Neural progenitor cell (in vitro differentiated cells): ENCODE measurements around the gene SGPP1. TPM values are rescaled to one million over a fixed set of nuclear protein-coding genes. Genes with fewer than 3 reads are reported as not detected.

Experiments used
- DNase-seq: peaks from one replicate; pipeline ENCODE4 v3.0.0-alpha.2; 2016; ENCODE audit warnings: low spot score
- H2AFZ ChIP-seq: fragments of 200-600 bp; sonication (generic); replicated peaks from 2 replicates; pipeline ENCODE4 v1.6.1; 2016; ENCODE audit warnings: antibody characterized with exemption
- H3F3A ChIP-seq: fragments of 200-600 bp; sonication (generic); 2 replicates; pipeline ENCODE4 v1.6.1; 2016; ENCODE audit warnings: antibody characterized with exemption, low read depth
- H3K27ac ChIP-seq: fragments of 200-600 bp; sonication (generic); 2 replicates; pipeline ENCODE4 v1.5.1; 2016; ENCODE audit warnings: mild to moderate bottlenecking
- H3K27me3 ChIP-seq: fragments of 200-600 bp; sonication (generic); 2 replicates; pipeline ENCODE4 v1.6.1; 2016; ENCODE audit warnings: mild to moderate bottlenecking, moderate library complexity
- H3K36me3 ChIP-seq: fragments of 200-600 bp; sonication (generic); 2 replicates; pipeline ENCODE4 v1.5.1; 2016
- H3K4me1 ChIP-seq: fragments of 200-600 bp; sonication (generic); 2 replicates; pipeline ENCODE4 v1.6.1; 2016; ENCODE audit warnings: mixed run types
- H3K4me2 ChIP-seq: fragments of 200-600 bp; sonication (generic); 2 replicates; pipeline ENCODE4 v1.6.1; 2016
- H3K4me3 ChIP-seq: fragments of 200-600 bp; sonication (generic); 2 replicates; pipeline ENCODE4 v1.5.1; 2016
- H3K79me2 ChIP-seq: fragments of 200-600 bp; sonication (generic); 2 replicates; pipeline ENCODE4 v1.6.1; 2016; ENCODE audit warnings: low read depth
- H3K9ac ChIP-seq: fragments of 200-600 bp; sonication (generic); 2 replicates; pipeline ENCODE4 v1.6.1; 2016
- H3K9me3 ChIP-seq: fragments of 200-600 bp; sonication (generic); 2 replicates; pipeline ENCODE4 v1.5.1; 2016; ENCODE audit warnings: low read depth
- H4K20me1 ChIP-seq: fragments of 200-600 bp; sonication (generic); 2 replicates; pipeline ENCODE4 v1.6.1; 2016; ENCODE audit warnings: low read depth
- H3K27ac Mint-ChIP-seq: 3 replicates; pipeline ENCODE4 v1.8.0; 2021; ENCODE audit warnings: mixed read lengths
- H3K27me3 Mint-ChIP-seq: 2 replicates; pipeline ENCODE4 v1.8.0; 2022; ENCODE audit warnings: low read depth, mild to moderate bottlenecking, inconsistent platforms, moderate library complexity, mixed read lengths; ENCODE audit not compliant: insufficient read depth
- H3K36me3 Mint-ChIP-seq: 3 replicates; pipeline ENCODE4 v1.8.0; 2021; ENCODE audit warnings: mixed read lengths
- H3K4me1 Mint-ChIP-seq: 3 replicates; pipeline ENCODE4 v1.8.0; 2021; ENCODE audit warnings: mixed read lengths
- H3K4me3 Mint-ChIP-seq: 3 replicates; pipeline ENCODE4 v1.8.0; 2021; ENCODE audit warnings: mild to moderate bottlenecking, moderate library complexity, mixed read lengths
- H3K9me3 Mint-ChIP-seq: 3 replicates; pipeline ENCODE4 v1.8.0; 2020; ENCODE audit warnings: mixed read lengths
- EZH2 ChIP-seq: fragments of 200-600 bp; sonication (generic); IDR thresholded peaks from 2 replicates; pipeline ENCODE4 v1.6.1; 2017; ENCODE audit warnings: antibody characterized with exemption, mild to moderate bottlenecking, moderate library complexity
- EZH2phosphoT487 ChIP-seq: fragments of 200-600 bp; sonication (generic); IDR thresholded peaks from 2 replicates; pipeline ENCODE4 v1.6.1; 2017; ENCODE audit warnings: antibody characterized with exemption
- total RNA-seq: library from RNA; depleted of rRNA; stranded (reverse); fragments of >200 nt; gene quantifications from 2 replicates; pipeline ENCODE4 v1.2.3, GENCODE V29; 2015; ENCODE audit warnings: low replicate concordance
- TF ChIP-seq, protein P1 (sequence below): fragments of 200-600 bp; sonication (generic); IDR thresholded peaks from 2 replicates; pipeline ENCODE4 v1.5.1; 2017; ENCODE audit warnings: antibody characterized with exemption, mild to moderate bottlenecking

Gene SGPP1
- total RNA-seq, 1 donor from 2014 or later: 9.2 TPM

DNA sequence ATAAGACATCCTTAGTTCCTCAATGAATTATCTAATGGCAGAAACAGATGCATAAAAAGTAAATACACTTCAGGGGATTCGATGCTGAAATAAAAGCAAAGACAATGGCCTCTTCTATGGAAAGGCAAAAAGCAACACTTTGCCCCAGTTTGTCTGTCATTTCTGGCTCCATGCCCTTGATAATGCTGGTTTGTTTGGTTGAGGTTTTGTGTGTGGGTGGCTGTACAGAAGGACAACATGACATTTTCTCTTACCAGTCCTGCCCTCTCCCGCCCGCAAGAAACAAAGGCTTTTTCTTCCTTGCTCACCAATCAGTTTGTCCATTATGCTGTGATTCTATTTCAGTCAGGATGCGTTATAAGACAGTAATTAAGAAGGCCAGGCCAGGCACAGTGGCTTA lies 68.1 kb downstream of the SGPP1 start:
- Histone ChIP-seq H4K20me1 (no peaks in the 10 kb centered on the region), H3K9me3 (no peaks in the 10 kb centered on the region), H3F3A (no peaks in the 10 kb centered on the region), H3K36me3 (no peaks in the 10 kb centered on the region), H3K4me1 (no peaks in the 10 kb centered on the region), H3K79me2 (no peaks in the 10 kb centered on the region), H3K9ac (no peak overlapping the region), H3K27ac (no peak overlapping the region), H3K4me2 (no peak overlapping the region), H3K27me3 (no peaks in the 10 kb centered on the region), H3K4me3 (no peak overlapping the region), H2AFZ (no peak overlapping the region)
- TF ChIP-seq EZH2phosphoT487 (no peak), EZH2 (no peak)
- TF ChIP-seq, protein P1, sequence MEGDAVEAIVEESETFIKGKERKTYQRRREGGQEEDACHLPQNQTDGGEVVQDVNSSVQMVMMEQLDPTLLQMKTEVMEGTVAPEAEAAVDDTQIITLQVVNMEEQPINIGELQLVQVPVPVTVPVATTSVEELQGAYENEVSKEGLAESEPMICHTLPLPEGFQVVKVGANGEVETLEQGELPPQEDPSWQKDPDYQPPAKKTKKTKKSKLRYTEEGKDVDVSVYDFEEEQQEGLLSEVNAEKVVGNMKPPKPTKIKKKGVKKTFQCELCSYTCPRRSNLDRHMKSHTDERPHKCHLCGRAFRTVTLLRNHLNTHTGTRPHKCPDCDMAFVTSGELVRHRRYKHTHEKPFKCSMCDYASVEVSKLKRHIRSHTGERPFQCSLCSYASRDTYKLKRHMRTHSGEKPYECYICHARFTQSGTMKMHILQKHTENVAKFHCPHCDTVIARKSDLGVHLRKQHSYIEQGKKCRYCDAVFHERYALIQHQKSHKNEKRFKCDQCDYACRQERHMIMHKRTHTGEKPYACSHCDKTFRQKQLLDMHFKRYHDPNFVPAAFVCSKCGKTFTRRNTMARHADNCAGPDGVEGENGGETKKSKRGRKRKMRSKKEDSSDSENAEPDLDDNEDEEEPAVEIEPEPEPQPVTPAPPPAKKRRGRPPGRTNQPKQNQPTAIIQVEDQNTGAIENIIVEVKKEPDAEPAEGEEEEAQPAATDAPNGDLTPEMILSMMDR: no peak
- Mint-ChIP-seq H3K27me3 (no peaks in the 10 kb centered on the region), H3K4me3 (no peak overlapping the region), H3K27ac (peak overlapping the region; percentile 78), H3K4me1 (no peaks in the 10 kb centered on the region), H3K36me3 (no peaks in the 10 kb centered on the region), H3K9me3 (no peaks in the 10 kb centered on the region)
- no peak for DNase-seq

DNA sequence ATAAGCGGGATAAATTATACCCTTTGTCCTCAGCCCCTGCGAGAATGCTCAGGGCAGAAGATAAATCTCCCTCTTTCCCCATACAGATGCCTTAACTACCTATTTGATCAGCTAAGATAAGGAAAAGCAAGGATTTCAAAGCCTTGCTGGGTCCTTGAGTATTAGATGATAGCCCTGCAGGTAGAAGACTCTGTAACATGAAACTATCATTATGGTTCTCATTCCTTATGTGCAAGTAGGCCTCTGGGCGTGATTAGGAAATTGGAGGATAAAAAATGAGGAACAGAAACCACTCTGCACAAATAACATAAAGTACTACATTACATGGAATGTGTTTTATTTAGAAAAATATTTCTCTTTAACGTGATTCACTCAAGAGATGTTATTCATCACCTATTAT lies 71.7 kb downstream of the SGPP1 start:
- no peaks in the 10 kb centered on the region for H3F3A ChIP-seq
- no peak overlapping the region for H2AFZ ChIP-seq
- no peak overlapping the region for H3K9ac ChIP-seq
- no peak for DNase-seq
- no peaks in the 10 kb centered on the region for H3K79me2 ChIP-seq
- no peak overlapping the region for H3K27ac ChIP-seq
- no peak overlapping the region for H3K4me3 ChIP-seq
- no peak overlapping the region for H3K4me2 ChIP-seq
- no peaks in the 10 kb centered on the region for H3K9me3 ChIP-seq
- Mint-ChIP-seq H3K4me3 (no peak overlapping the region), H3K27me3 (no peaks in the 10 kb centered on the region), H3K27ac (no peak overlapping the region), H3K9me3 (no peaks in the 10 kb centered on the region), H3K4me1 (no peaks in the 10 kb centered on the region), H3K36me3 (no peaks in the 10 kb centered on the region)
- no peaks in the 10 kb centered on the region for H3K4me1 ChIP-seq
- TF ChIP-seq, protein P1: no peak
- TF ChIP-seq EZH2 (no peak), EZH2phosphoT487 (no peak)
- no peaks in the 10 kb centered on the region for H4K20me1 ChIP-seq
- H3K36me3 ChIP-seq: no peaks in the 10 kb centered on the region
- H3K27me3 ChIP-seq: no peaks in the 10 kb centered on the region

DNA sequence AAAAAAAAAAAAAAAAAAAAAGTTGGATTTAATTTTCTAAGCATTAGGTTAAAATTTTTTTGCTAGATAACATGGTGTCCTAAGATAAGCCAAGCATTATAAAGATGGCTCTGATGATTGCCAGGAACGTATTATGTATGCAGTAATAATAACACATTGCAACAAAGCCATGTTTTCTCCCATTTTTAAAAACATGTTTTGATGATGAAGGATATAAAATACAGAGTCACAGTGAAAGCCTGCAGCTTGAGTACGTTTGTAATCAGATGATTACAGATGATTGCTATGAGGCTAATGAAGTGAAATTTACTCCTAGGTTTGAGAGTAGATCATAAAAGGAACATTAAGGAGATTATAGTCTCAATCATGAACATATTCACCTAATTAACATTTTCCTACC lies 72.9 kb downstream of the SGPP1 start:
- Histone ChIP-seq H3K27me3 (no peaks in the 10 kb centered on the region), H3K9ac (no peak overlapping the region), H3F3A (no peaks in the 10 kb centered on the region), H2AFZ (no peak overlapping the region), H4K20me1 (no peaks in the 10 kb centered on the region), H3K4me3 (no peak overlapping the region), H3K9me3 (no peaks in the 10 kb centered on the region), H3K4me2 (no peak overlapping the region), H3K79me2 (no peaks in the 10 kb centered on the region), H3K4me1 (no peaks in the 10 kb centered on the region), H3K27ac (no peak overlapping the region), H3K36me3 (no peaks in the 10 kb centered on the region)
- Mint-ChIP-seq H3K4me1 (no peaks in the 10 kb centered on the region), H3K9me3 (no peaks in the 10 kb centered on the region), H3K36me3 (no peaks in the 10 kb centered on the region), H3K27me3 (no peaks in the 10 kb centered on the region), H3K27ac (no peak overlapping the region), H3K4me3 (no peak overlapping the region)
- TF ChIP-seq EZH2 (no peak), EZH2phosphoT487 (no peak)
- no peak for DNase-seq

DNA sequence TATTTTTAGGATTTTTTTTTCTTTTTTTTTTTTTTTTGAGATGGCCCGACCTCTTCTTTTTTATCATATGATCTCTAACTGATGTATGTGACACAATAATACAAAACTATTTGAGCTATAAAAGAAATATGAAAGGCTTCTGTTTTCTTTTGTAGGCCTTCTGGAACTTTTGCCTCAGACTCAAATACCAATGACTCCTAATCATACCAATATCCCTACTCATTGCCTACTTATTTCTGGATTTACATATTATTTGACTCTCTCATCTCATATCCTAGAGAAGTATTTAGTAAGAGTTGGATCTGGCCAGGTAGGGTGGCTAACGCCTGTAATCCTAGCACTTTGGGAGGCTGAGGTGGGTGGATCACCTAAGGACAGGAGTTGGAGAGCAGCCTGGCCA lies 73.5 kb downstream of the SGPP1 start:
- H3K27me3 Mint-ChIP-seq: no peaks in the 10 kb centered on the region
- no peaks in the 10 kb centered on the region for H3K4me1 Mint-ChIP-seq
- no peaks in the 10 kb centered on the region for H3K9me3 ChIP-seq
- no peaks in the 10 kb centered on the region for H3K9me3 Mint-ChIP-seq
- no peak overlapping the region for H3K27ac Mint-ChIP-seq
- H3K27ac ChIP-seq: no peak overlapping the region
- no peaks in the 10 kb centered on the region for H3K36me3 ChIP-seq
- DNase-seq: no peak
- H3K27me3 ChIP-seq: no peaks in the 10 kb centered on the region
- H3K79me2 ChIP-seq: no peaks in the 10 kb centered on the region
- no peak overlapping the region for H2AFZ ChIP-seq
- H3K4me1 ChIP-seq: no peaks in the 10 kb centered on the region
- no peak overlapping the region for H3K4me3 ChIP-seq
- no peak overlapping the region for H3K9ac ChIP-seq
- no peak overlapping the region for H3K4me3 Mint-ChIP-seq
- no peaks in the 10 kb centered on the region for H3F3A ChIP-seq
- no peaks in the 10 kb centered on the region for H3K36me3 Mint-ChIP-seq
- no peak overlapping the region for H3K4me2 ChIP-seq
- H4K20me1 ChIP-seq: no peaks in the 10 kb centered on the region
- TF ChIP-seq, protein P1: no peak
- TF ChIP-seq EZH2phosphoT487 (no peak), EZH2 (no peak)
